Skeletal muscle tissue (tissue), 4 donors: ENCODE data around the gene NAALADL2. TPM values are rescaled to one million over a fixed set of nuclear protein-coding genes. Genes with fewer than 3 reads are reported as not detected.
"Not testable (repeated sequence)": the region's sequence is repeated elsewhere in the genome, so short reads cannot be mapped to it uniquely, and the experiment has no call there.

ENCODE experiments used
- H3K27ac ChIP-seq: one replicate; pipeline ENCODE4 v1.7.0; 2013; ENCODE audit warnings: mild to moderate bottlenecking, low read depth, low read length, inconsistent platforms
- H3K27me3 ChIP-seq, 3 donors: one replicate each; pipeline ENCODE4 v1.7.0; 2013; ENCODE audit warnings: low read length in 3 of 3; ENCODE audit not compliant: control insufficient read depth in 3 of 3, insufficient read depth in 3 of 3
- H3K36me3 ChIP-seq, 3 donors: one replicate each; pipeline ENCODE4 v1.7.0; 2013; ENCODE audit warnings: low read length in 3 of 3; ENCODE audit not compliant: control insufficient read depth in 3 of 3, insufficient read depth in 3 of 3
- H3K4me1 ChIP-seq, 3 donors: one replicate each; pipeline ENCODE4 v1.7.0; 2013; ENCODE audit warnings: low read length in 3 of 3, mild to moderate bottlenecking in 3 of 3; ENCODE audit not compliant: control insufficient read depth in 3 of 3, insufficient read depth in 3 of 3
- H3K4me3 ChIP-seq, 3 donors: one replicate each; pipeline ENCODE4 v1.7.0; 2013; ENCODE audit warnings: low read length in 3 of 3
- H3K9ac ChIP-seq, 3 donors: one replicate each; pipeline ENCODE4 v1.7.0; 2013; ENCODE audit warnings: low read length in 3 of 3, mild to moderate bottlenecking in 3 of 3, moderate library complexity in 2 of 3, low read depth in 1 of 3
- H3K9me3 ChIP-seq, 3 donors: one replicate each; pipeline ENCODE4 v1.7.0; 2013; ENCODE audit warnings: low read length in 3 of 3; ENCODE audit not compliant: control insufficient read depth in 3 of 3
- total RNA-seq: library from RNA; depleted of rRNA; stranded (reverse); fragments of >200 nt; gene quantifications from one replicate; pipeline ENCODE4 v1.2.3, GENCODE V29; 2014
- donor health status: Osteomylitis.

Gene NAALADL2
- total RNA-seq, 1 donor from 2014 or later = 17.7 TPM

GRCh38 chr3:175605851-175606250, 746.7 kb downstream of the NAALADL2 start:
- no peaks in the 10 kb centered on the region for H3K27me3 ChIP-seq
- H3K9me3 ChIP-seq = no peaks in the 10 kb centered on the region
- no peaks in the 10 kb centered on the region for H3K4me1 ChIP-seq
- H3K36me3 ChIP-seq = no peaks in the 10 kb centered on the region
- no peak overlapping the region for H3K27ac ChIP-seq
- no peak overlapping the region for H3K9ac ChIP-seq
- H3K4me3 ChIP-seq = no peak overlapping the region

- H3K4me1 ChIP-seq = no peaks in the 10 kb centered on the region
- H3K27ac ChIP-seq = no peak overlapping the region
- H3K4me3 ChIP-seq = no peak overlapping the region
- H3K27me3 ChIP-seq = no peaks in the 10 kb centered on the region
- H3K9ac ChIP-seq = no peak overlapping the region
- H3K9me3 ChIP-seq = no peaks in the 10 kb centered on the region
- H3K36me3 ChIP-seq = no peaks in the 10 kb centered on the region
These were observed 747.6 kb downstream of the NAALADL2 start for GRCh38 chr3:175606650-175607318.

GRCh38 chr3:175608356-175608755, 749.2 kb downstream of the NAALADL2 start:
- H3K27ac ChIP-seq = no peak overlapping the region
- H3K27me3 ChIP-seq = no peaks in the 10 kb centered on the region
- no peaks in the 10 kb centered on the region for H3K36me3 ChIP-seq
- H3K4me3 ChIP-seq = no peak overlapping the region
- H3K9me3 ChIP-seq = no peaks in the 10 kb centered on the region
- H3K4me1 ChIP-seq = no peaks in the 10 kb centered on the region
- no peak overlapping the region for H3K9ac ChIP-seq

- no peak overlapping the region for H3K9ac ChIP-seq
- no peak overlapping the region for H3K27ac ChIP-seq
- no peaks in the 10 kb centered on the region for H3K27me3 ChIP-seq
- no peaks in the 10 kb centered on the region for H3K4me1 ChIP-seq
- H3K4me3 ChIP-seq = no peak overlapping the region
- H3K36me3 ChIP-seq = no peaks in the 10 kb centered on the region
- no peaks in the 10 kb centered on the region for H3K9me3 ChIP-seq
These were observed 749.8 kb downstream of the NAALADL2 start for GRCh38 chr3:175608911-175609310.

GRCh38 chr3:175612487-175613196, 753.5 kb downstream of the NAALADL2 start:
- Histone ChIP-seq H3K9me3 (no peaks in the 10 kb centered on the region), H3K4me3 (no peak overlapping the region), H3K36me3 (no peaks in the 10 kb centered on the region), H3K4me1 (no peaks in the 10 kb centered on the region), H3K9ac (no peak overlapping the region), H3K27me3 (no peaks in the 10 kb centered on the region), H3K27ac (no peak overlapping the region)

GRCh38 chr3:175614107-175614506, 755.0 kb downstream of the NAALADL2 start:
- not testable (repeated sequence) for H3K4me1 ChIP-seq, H3K9ac ChIP-seq, H3K36me3 ChIP-seq, H3K4me3 ChIP-seq, H3K27ac ChIP-seq, H3K9me3 ChIP-seq, H3K27me3 ChIP-seq

- Histone ChIP-seq H3K9me3 (no peaks in the 10 kb centered on the region), H3K27ac (no peak overlapping the region), H3K4me3 (no peak overlapping the region), H3K9ac (no peak overlapping the region), H3K4me1 (no peaks in the 10 kb centered on the region), H3K27me3 (no peaks in the 10 kb centered on the region), H3K36me3 (no peaks in the 10 kb centered on the region)
These were observed 758.1 kb downstream of the NAALADL2 start for GRCh38 chr3:175617247-175617646.

GRCh38 chr3:175619369-175619768, 760.2 kb downstream of the NAALADL2 start:
- Histone ChIP-seq H3K9me3 (no peaks in the 10 kb centered on the region), H3K27ac (no peak overlapping the region), H3K4me1 (no peaks in the 10 kb centered on the region), H3K27me3 (no peaks in the 10 kb centered on the region), H3K36me3 (no peaks in the 10 kb centered on the region), H3K9ac (no peak overlapping the region), H3K4me3 (no peak overlapping the region)

GRCh38 chr3:175620093-175620492, 761.0 kb downstream of the NAALADL2 start:
- Histone ChIP-seq H3K4me1 (no peaks in the 10 kb centered on the region), H3K9ac (no peak overlapping the region), H3K27ac (no peak overlapping the region), H3K9me3 (no peaks in the 10 kb centered on the region), H3K4me3 (no peak overlapping the region), H3K36me3 (no peaks in the 10 kb centered on the region), H3K27me3 (no peaks in the 10 kb centered on the region)

- Histone ChIP-seq H3K4me3 (no peak overlapping the region), H3K36me3 (no peaks in the 10 kb centered on the region), H3K27ac (no peak overlapping the region), H3K9ac (no peak overlapping the region), H3K4me1 (no peaks in the 10 kb centered on the region), H3K9me3 (no peaks in the 10 kb centered on the region), H3K27me3 (no peaks in the 10 kb centered on the region)
These were observed 761.4 kb downstream of the NAALADL2 start for GRCh38 chr3:175620532-175620931.
